Measurements from ENCODE around the gene ST7L.

- no peak for TF ChIP-seq EZH2phosphoT487 (IDR thresholded peaks at IDR 0.05; ENCODE audit: low read length)
- TF ChIP-seq, protein P1, sequence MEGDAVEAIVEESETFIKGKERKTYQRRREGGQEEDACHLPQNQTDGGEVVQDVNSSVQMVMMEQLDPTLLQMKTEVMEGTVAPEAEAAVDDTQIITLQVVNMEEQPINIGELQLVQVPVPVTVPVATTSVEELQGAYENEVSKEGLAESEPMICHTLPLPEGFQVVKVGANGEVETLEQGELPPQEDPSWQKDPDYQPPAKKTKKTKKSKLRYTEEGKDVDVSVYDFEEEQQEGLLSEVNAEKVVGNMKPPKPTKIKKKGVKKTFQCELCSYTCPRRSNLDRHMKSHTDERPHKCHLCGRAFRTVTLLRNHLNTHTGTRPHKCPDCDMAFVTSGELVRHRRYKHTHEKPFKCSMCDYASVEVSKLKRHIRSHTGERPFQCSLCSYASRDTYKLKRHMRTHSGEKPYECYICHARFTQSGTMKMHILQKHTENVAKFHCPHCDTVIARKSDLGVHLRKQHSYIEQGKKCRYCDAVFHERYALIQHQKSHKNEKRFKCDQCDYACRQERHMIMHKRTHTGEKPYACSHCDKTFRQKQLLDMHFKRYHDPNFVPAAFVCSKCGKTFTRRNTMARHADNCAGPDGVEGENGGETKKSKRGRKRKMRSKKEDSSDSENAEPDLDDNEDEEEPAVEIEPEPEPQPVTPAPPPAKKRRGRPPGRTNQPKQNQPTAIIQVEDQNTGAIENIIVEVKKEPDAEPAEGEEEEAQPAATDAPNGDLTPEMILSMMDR (IDR thresholded peaks at IDR 0.05; ENCODE audit: low read length) = no peak
These were observed 100.8 kb downstream of the ST7L start for GRCh38 chr1:112518186-112518585.
